CD14-positive monocyte (primary cell): Measurements from ENCODE around the gene FADS2. TPM values are rescaled to one million over a fixed set of nuclear protein-coding genes. Genes with fewer than 3 reads are reported as not detected.

Source experiments
- DNase-seq, 3 donors: peaks; one replicate each; pipeline ENCODE4 v3.0.0-alpha.2; 2011 to 2022
- H2AFZ ChIP-seq: 2 replicates; pipeline ENCODE4 v1.6.0; 2012; ENCODE audit warnings: mild to moderate bottlenecking, low read depth, low read length, inconsistent platforms; ENCODE audit not compliant: insufficient read depth, poor library complexity, severe bottlenecking
- H3K27ac ChIP-seq, 2 donors: 1 replicate in 1 of 2; 2 replicates in 1 of 2; pipeline ENCODE4 v1.5.1; 2012 to 2013; ENCODE audit warnings: low read length in 2 of 2, control low read depth in 1 of 2, inconsistent platforms in 1 of 2, low read depth in 1 of 2, mild to moderate bottlenecking in 1 of 2
- H3K27me3 ChIP-seq, 2 donors: one replicate each; pipeline versions ENCODE4 v1.6.0 to v1.6.1; 2011 to 2013; ENCODE audit warnings: low read length in 2 of 2; ENCODE audit not compliant: control insufficient read depth in 2 of 2, insufficient read depth in 2 of 2
- H3K36me3 ChIP-seq, 2 donors: replicated peaks in 1 of 2; 1 replicate in 1 of 2; 2 replicates in 1 of 2; pipeline versions ENCODE4 v1.5.1 to v1.6.1; 2012 to 2013; ENCODE audit warnings: low read length in 2 of 2, control low read depth in 1 of 2, inconsistent platforms in 1 of 2, mild to moderate bottlenecking in 1 of 2; ENCODE audit not compliant: insufficient read depth in 2 of 2, control insufficient read depth in 1 of 2
- H3K4me1 ChIP-seq, 2 donors: 1 replicate in 1 of 2; 2 replicates in 1 of 2; pipeline versions ENCODE4 v1.5.1 to v1.6.1; 2012 to 2013; ENCODE audit warnings: low read length in 2 of 2, control low read depth in 1 of 2, inconsistent platforms in 1 of 2, mild to moderate bottlenecking in 1 of 2, moderate library complexity in 1 of 2; ENCODE audit not compliant: insufficient read depth in 2 of 2, control insufficient read depth in 1 of 2
- H3K4me2 ChIP-seq: replicated peaks from 2 replicates; pipeline ENCODE3; 2012; ENCODE audit warnings: low read length, moderate library complexity, mild to moderate bottlenecking; ENCODE audit not compliant: poor library complexity, severe bottlenecking; ENCODE audit errors: extremely low read depth
- H3K4me3 ChIP-seq, 3 experiments: fragments of 200-600 bp in 1 of 3; sonication (generic) in 1 of 3; replicated peaks in 1 of 3; 1 replicate in 2 of 3; 2 replicates in 1 of 3; pipeline ENCODE4 v1.5.1; 2011 to 2013; ENCODE audit warnings: low read length in 3 of 3, mild to moderate bottlenecking in 3 of 3, control low read depth in 2 of 3, low read depth in 2 of 3, inconsistent platforms in 1 of 3, moderate library complexity in 1 of 3
- H3K79me2 ChIP-seq: 2 replicates; pipeline ENCODE4 v1.6.0; 2012; ENCODE audit warnings: mild to moderate bottlenecking, control low read depth, inconsistent platforms, low read length, moderate library complexity; ENCODE audit not compliant: insufficient read depth
- H3K9ac ChIP-seq: 2 replicates; pipeline ENCODE4 v1.6.0; 2017; ENCODE audit warnings: low read length, mild to moderate bottlenecking; ENCODE audit not compliant: insufficient read depth, poor library complexity, severe bottlenecking
- H3K9me3 ChIP-seq, 2 donors: replicated peaks in 1 of 2; 1 replicate in 1 of 2; 2 replicates in 1 of 2; pipeline versions ENCODE4 v1.5.1 to v1.6.1; 2012 to 2013; ENCODE audit warnings: low read length in 2 of 2, control low read depth in 1 of 2; ENCODE audit not compliant: control insufficient read depth in 1 of 2, insufficient read depth in 1 of 2
- H4K20me1 ChIP-seq: 2 replicates; pipeline ENCODE4 v1.6.0; 2012; ENCODE audit warnings: mild to moderate bottlenecking, low read length, control low read depth, moderate library complexity; ENCODE audit not compliant: insufficient read depth
- H3K27ac Mint-ChIP-seq, 7 donors: one replicate each; pipeline ENCODE4 v1.8.0; 2020; ENCODE audit warnings: mild to moderate bottlenecking in 7 of 7, mixed read lengths in 7 of 7, moderate library complexity in 6 of 7, inconsistent platforms in 2 of 7
- H3K27me3 Mint-ChIP-seq, 3 donors: one replicate each; pipeline ENCODE4 v1.8.0; 2021 to 2022; ENCODE audit warnings: low read depth in 3 of 3, mild to moderate bottlenecking in 3 of 3, mixed read lengths in 3 of 3, moderate library complexity in 3 of 3, inconsistent platforms in 1 of 3
- H3K36me3 Mint-ChIP-seq, 2 donors: one replicate each; pipeline ENCODE4 v1.8.0; 2020; ENCODE audit warnings: mixed read lengths in 2 of 2, inconsistent platforms in 1 of 2, mild to moderate bottlenecking in 1 of 2
- H3K4me1 Mint-ChIP-seq: one replicate; pipeline ENCODE4 v1.8.0; 2020; ENCODE audit warnings: mild to moderate bottlenecking, mixed read lengths
- H3K4me3 Mint-ChIP-seq, 2 donors: one replicate each; pipeline ENCODE4 v1.8.0; 2020; ENCODE audit warnings: mild to moderate bottlenecking in 2 of 2, mixed read lengths in 2 of 2, moderate library complexity in 1 of 2
- H3K9me3 Mint-ChIP-seq, 7 donors: one replicate each; pipeline ENCODE4 v1.8.0; 2020 to 2022; ENCODE audit warnings: mixed read lengths in 7 of 7, mild to moderate bottlenecking in 6 of 7, moderate library complexity in 6 of 7, inconsistent platforms in 2 of 7
- CTCF ChIP-seq: fragments of 200-600 bp; IDR thresholded peaks from one replicate; pipeline ENCODE4 v1.8.0; 2022; ENCODE audit warnings: antibody characterized with exemption, mild to moderate bottlenecking
- WGBS: methylation state at CpG from one replicate; pipeline ENCODE4 v1.1.5; 2013; ENCODE audit warnings: missing lambda C conversion rate; ENCODE audit not compliant: insufficient coverage; 5-methylcytosine and 5-hydroxymethylcytosine counted together
- intact Hi-C, 2 donors: fragments of 100-400 bp; cut with micrococcal nuclease; formaldehyde crosslinking; loops; one replicate each; pipeline versions ENCODE4 v1.15.0 to v1.15.1; 2023
- polyA plus RNA-seq, 3 donors: library from polyadenylated mRNA; depleted of rRNA in 1 of 3; unstranded in 2 of 3; stranded (reverse) in 1 of 3; fragments of 300-500 nt in 2 of 3; fragments of >200 nt in 1 of 3; fragmentation: Illumina TruSeq in 2 of 3; gene quantifications; 1 replicate in 2 of 3; 2 replicates in 1 of 3; pipeline ENCODE4 v1.2.3, GENCODE V29; 2012 to 2021

The FADS2 gene
- polyA plus RNA-seq, 3 donors = 5.1 to 19.9 (median 6.4) TPM

- intact Hi-C loops = no loop called here
- Histone ChIP-seq H2AFZ (no peak overlapping the region), H3K4me3 (no peak overlapping the region), H3K4me2 (no peak overlapping the region), H3K9ac (no peak overlapping the region), H4K20me1 (no peaks in the 10 kb centered on the region), H3K27ac (no peak overlapping the region), H3K27me3 (peaks cover 0 to 8% of the 10 kb centered on the region in 2 donors), H3K4me1 (peaks cover 5 to 7% of the 10 kb centered on the region in 2 donors), H3K9me3 (no peaks in the 10 kb centered on the region), H3K36me3 (peaks cover 22 to 33% of the 10 kb centered on the region in 2 donors), H3K79me2 (no peaks in the 10 kb centered on the region)
- H3K27me3 Mint-ChIP-seq = peaks cover 12 to 18% (median 13%) of the 10 kb centered on the region in 3 donors
- no peak for TF ChIP-seq CTCF
- H3K9me3 Mint-ChIP-seq = peaks cover 0 to 3% (median 0%) of the 10 kb centered on the region in 7 donors
- H3K4me1 Mint-ChIP-seq = peaks cover 5% of the 10 kb centered on the region
- peaks cover 34 to 41% of the 10 kb centered on the region in 2 donors for H3K36me3 Mint-ChIP-seq
- no peak overlapping the region for H3K4me3 Mint-ChIP-seq
- no peak for DNase-seq
- 100% methylated on average over 3 of the region's 3 CpGs for WGBS
- H3K27ac Mint-ChIP-seq = no peak overlapping the region
Measured at GRCh38 chr11:61782299-61782698, 45.8 kb upstream of the FADS2 start.

GRCh38 chr11:61782841-61783240 is 45.3 kb upstream of the FADS2 start:
- 96% methylated on average over 8 of the region's 11 CpGs for WGBS
- H3K4me2 ChIP-seq = no peak overlapping the region

More at GRCh38 chr11:61782841-61783240, 45.3 kb upstream of the FADS2 start:
- Mint-ChIP-seq H3K4me3 (no peak overlapping the region), H3K36me3 (peaks cover 36 to 45% of the 10 kb centered on the region in 2 donors), H3K9me3 (peaks cover 0 to 2% (median 0%) of the 10 kb centered on the region in 7 donors), H3K4me1 (peaks cover 3% of the 10 kb centered on the region), H3K27ac (no peak overlapping the region), H3K27me3 (peaks cover 8 to 13% (median 9%) of the 10 kb centered on the region in 3 donors)
- Histone ChIP-seq H3K27ac (no peak overlapping the region), H3K9me3 (no peaks in the 10 kb centered on the region), H3K36me3 (peaks cover 27 to 38% of the 10 kb centered on the region in 2 donors), H2AFZ (no peak overlapping the region), H3K4me3 (no peak overlapping the region), H3K9ac (no peak overlapping the region), H3K27me3 (peaks cover 0 to 4% of the 10 kb centered on the region in 2 donors), H4K20me1 (peaks cover 4% of the 10 kb centered on the region), H3K79me2 (no peaks in the 10 kb centered on the region), H3K4me1 (peaks cover 0 to 1% of the 10 kb centered on the region in 2 donors)
- no peak for DNase-seq
- intact Hi-C loops = no loop called here
- TF ChIP-seq CTCF = no peak
